WERI-Rb-1 (cell line): Measurements from ENCODE around the gene PHETA2.
"Not testable (repeated sequence)": the region's sequence is repeated elsewhere in the genome, so short reads cannot be mapped to it uniquely, and the experiment has no call there.

Experiments
- DNase-seq: peaks from one replicate; pipeline ENCODE4 v3.0.0-alpha.2; 2020
- H3K27ac ChIP-seq: fragments of 250-450 bp; sonication (Bioruptor Pico); 2 replicates; pipeline ENCODE4 v1.5.1; 2020; ENCODE audit warnings: mild to moderate bottlenecking, moderate library complexity
- H3K27me3 ChIP-seq: fragments of 250-450 bp; sonication (Bioruptor Pico); 2 replicates; pipeline ENCODE4 v1.5.1; 2021; ENCODE audit warnings: mild to moderate bottlenecking, low read depth, moderate library complexity; ENCODE audit not compliant: insufficient read depth, severe bottlenecking
- H3K36me3 ChIP-seq: fragments of 250-450 bp; sonication (Bioruptor Pico); 2 replicates; pipeline ENCODE4 v1.5.1; 2020; ENCODE audit warnings: mild to moderate bottlenecking, moderate library complexity
- H3K4me3 ChIP-seq: 2 replicates; pipeline ENCODE4 v1.5.1; 2011; ENCODE audit warnings: low read depth, mild to moderate bottlenecking, control low read depth, low read length
- H3K9me3 ChIP-seq: fragments of 250-450 bp; sonication (Bioruptor Pico); 2 replicates; pipeline ENCODE4 v1.5.1; 2021; ENCODE audit warnings: mild to moderate bottlenecking, moderate library complexity; ENCODE audit not compliant: severe bottlenecking
- TF ChIP-seq, protein P1 (sequence below): IDR thresholded peaks from 2 replicates; pipeline ENCODE4 v1.5.1; 2011; ENCODE audit warnings: low read depth, mild to moderate bottlenecking, control low read depth, inconsistent platforms, low read length

Gene PHETA2

DNA sequence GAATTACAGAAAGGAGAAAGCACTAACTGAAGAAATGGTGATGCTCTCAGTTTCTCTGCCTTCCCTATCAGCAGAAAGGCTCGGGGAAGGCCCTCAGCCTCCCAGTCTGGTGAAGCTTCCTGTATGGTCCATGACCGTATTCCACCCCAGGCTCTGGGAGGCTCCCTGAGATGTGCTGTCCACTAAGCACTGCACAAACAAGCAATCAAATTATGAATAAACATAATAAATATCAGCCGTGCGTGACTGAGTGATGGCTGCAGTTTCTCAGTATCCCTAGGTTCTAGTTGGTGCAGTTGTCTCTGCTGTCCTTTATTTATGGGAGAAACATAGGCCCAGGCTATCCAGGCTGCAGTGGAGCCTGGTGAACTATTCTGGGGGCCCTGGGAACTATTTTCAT, 9.1 kb downstream of the PHETA2 start:
- H3K9me3 ChIP-seq, result no peaks in the 10 kb centered on the region
- DNase-seq, result no peak
- H3K36me3 ChIP-seq, result peaks cover 63% of the 10 kb centered on the region
- TF ChIP-seq, protein P1, sequence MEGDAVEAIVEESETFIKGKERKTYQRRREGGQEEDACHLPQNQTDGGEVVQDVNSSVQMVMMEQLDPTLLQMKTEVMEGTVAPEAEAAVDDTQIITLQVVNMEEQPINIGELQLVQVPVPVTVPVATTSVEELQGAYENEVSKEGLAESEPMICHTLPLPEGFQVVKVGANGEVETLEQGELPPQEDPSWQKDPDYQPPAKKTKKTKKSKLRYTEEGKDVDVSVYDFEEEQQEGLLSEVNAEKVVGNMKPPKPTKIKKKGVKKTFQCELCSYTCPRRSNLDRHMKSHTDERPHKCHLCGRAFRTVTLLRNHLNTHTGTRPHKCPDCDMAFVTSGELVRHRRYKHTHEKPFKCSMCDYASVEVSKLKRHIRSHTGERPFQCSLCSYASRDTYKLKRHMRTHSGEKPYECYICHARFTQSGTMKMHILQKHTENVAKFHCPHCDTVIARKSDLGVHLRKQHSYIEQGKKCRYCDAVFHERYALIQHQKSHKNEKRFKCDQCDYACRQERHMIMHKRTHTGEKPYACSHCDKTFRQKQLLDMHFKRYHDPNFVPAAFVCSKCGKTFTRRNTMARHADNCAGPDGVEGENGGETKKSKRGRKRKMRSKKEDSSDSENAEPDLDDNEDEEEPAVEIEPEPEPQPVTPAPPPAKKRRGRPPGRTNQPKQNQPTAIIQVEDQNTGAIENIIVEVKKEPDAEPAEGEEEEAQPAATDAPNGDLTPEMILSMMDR, result no peak
- H3K4me3 ChIP-seq, result no peak overlapping the region
- H3K27ac ChIP-seq, result no peak overlapping the region
- H3K27me3 ChIP-seq, result no peaks in the 10 kb centered on the region

DNA sequence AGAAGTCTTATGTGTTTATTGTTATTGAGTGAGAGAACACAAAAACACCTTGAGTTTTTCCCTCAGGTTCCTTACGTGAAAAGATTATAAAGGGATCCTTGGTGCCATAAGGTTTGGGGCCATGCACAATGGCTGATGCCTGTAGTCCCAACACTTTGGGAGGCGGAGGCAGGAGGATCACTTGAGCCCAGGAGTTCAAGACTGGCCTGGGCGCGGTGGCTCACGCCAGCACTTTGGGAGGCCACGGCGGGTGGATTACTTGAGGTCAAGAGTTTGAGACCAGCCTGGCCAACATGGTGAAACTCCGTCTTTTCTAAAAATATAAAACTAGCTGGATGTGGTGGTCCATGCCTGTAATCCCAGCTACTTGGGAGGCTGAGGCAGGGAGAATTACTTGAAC, 10.8 kb downstream of the PHETA2 start:
- peaks cover 3% of the 10 kb centered on the region for H3K9me3 ChIP-seq
- H3K27me3 ChIP-seq, result no peaks in the 10 kb centered on the region
- DNase-seq, result no peak
- TF ChIP-seq, protein P1, result no peak
- no peak overlapping the region for H3K27ac ChIP-seq
- H3K36me3 ChIP-seq, result peaks cover 74% of the 10 kb centered on the region
- H3K4me3 ChIP-seq, result no peak overlapping the region

DNA sequence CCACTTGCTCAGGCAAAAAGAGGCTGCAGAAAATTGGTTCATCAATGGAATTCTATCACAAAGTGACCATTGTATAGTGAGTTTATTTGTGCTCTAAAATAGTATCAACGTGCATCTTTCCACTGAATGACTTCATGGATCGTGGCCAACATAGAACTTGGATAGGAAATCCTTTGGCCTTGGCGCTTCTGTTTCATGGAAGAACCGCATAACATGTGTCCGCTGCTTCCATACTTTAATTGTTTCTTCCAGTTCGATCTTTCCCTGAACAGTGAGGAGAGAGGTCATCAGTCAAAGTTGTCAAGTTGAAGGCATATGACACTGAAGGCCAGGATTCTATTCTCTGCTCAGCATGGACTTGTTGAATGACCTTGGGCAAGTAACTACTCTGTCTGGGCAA, 12.0 kb downstream of the PHETA2 start:
- Histone ChIP-seq H3K27ac (no peak overlapping the region), H3K36me3 (peaks cover 76% of the 10 kb centered on the region), H3K4me3 (no peak overlapping the region), H3K9me3 (peaks cover 3% of the 10 kb centered on the region), H3K27me3 (no peaks in the 10 kb centered on the region)
- no peak for DNase-seq
- TF ChIP-seq, protein P1, result no peak

DNA sequence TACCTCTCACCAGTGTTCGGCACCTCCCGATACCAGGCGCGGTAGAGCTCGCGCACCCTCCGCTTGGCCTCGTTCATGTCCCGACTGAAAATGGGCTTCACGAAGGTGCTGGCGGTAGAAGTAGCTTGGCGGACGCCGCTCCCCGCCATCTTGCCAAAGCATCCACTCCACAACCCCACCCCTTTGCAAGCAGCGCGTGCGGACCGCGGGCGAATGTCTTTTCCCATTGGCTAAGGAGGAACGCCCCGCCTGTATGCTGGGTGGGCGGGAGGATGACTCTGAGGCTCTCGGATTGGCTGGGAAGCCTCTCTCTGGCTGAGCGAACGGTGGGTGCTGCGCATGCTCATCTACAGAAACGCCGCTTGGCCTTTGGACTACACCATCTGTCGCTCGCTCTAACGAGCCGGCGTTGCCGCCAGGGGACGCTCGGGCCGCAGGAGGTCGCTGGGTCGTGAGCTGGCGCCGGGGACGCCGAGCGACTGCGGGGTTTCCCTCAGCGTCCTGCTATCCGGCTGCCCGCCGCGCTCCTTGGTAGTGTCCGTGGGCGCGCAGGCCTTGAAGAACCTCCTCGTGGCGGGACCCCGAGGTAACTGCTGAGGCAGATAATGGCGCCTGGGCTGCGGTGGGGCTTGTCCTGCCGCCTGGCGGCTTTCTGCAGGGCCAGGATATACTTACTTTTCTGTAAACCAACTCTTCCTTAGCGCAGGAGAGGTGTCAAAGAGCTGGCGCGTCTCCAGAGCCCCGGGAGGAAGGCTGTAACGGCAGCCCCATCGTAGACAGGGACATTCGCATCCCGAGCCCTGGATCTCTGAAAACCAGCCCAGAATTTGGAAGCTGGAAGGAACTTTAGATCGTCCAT, 16.8 kb downstream of the PHETA2 start, which contains the start of gene NDUFA6:
Gene NDUFA6, minus strand, starts transcription at position 177 of the 859 bp plus-strand sequence. Its CDS starts 28 bp downstream, at position 149.
- Histone ChIP-seq H3K27ac (peak within 1 kb of the TSS; percentile 95), H3K36me3 (peaks cover 31% of the 10 kb centered on the region), H3K4me3 (peak within 1 kb of the TSS; percentile 87), H3K27me3 (no peaks in the 10 kb centered on the region), H3K9me3 (peaks cover 3% of the 10 kb centered on the region)
- DNase-seq, result peak; percentile 99
- TF ChIP-seq, protein P1, result peak; percentile 95

DNA sequence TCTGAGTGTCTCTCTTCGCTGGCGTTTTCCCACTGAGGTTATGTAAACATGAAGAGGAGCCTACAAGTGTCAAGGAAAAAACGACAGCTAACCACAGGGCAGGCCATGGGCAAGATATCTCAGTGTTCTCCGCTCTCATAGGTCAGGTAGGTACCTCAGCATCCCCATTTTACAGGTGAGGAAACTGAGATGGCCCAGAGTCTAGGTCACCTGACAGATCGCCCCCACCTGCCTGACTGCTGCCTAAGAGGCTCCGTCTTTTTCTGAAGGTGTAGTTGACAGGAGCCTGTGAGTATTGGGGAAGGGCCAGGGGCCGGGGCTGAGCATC, 17.4 kb downstream of the PHETA2 start:
- Histone ChIP-seq H3K27ac (peak overlapping the region; percentile 86), H3K4me3 (peak overlapping the region; percentile 87), H3K27me3 (no peaks in the 10 kb centered on the region), H3K9me3 (peaks cover 3% of the 10 kb centered on the region), H3K36me3 (peaks cover 25% of the 10 kb centered on the region)
- DNase-seq, result no peak
- TF ChIP-seq, protein P1, result no peak

DNA sequence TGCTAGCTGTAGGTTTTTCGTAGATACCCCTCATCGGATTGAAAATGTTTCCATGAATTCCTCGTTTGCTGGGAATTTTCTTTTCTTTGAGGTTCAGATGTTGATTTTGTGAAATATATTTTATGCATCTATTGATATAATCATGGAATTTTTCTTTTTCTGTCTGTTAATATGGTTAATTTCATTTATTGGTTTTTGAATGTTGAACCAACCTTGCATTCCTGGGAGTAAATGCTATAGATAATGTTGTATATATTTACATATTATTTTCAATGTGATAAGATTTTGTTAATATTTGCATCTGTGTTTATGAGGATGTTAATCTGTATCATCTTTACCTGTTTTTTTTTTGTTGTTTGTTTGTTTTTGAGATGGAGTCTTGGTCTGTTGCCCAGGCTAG, 27.2 kb downstream of the PHETA2 start:
- H3K27ac ChIP-seq, result no peak overlapping the region
- DNase-seq, result no peak
- no peaks in the 10 kb centered on the region for H3K36me3 ChIP-seq
- no peaks in the 10 kb centered on the region for H3K27me3 ChIP-seq
- no peak overlapping the region for H3K4me3 ChIP-seq
- TF ChIP-seq, protein P1, result no peak
- peaks cover 12% of the 10 kb centered on the region for H3K9me3 ChIP-seq

DNA sequence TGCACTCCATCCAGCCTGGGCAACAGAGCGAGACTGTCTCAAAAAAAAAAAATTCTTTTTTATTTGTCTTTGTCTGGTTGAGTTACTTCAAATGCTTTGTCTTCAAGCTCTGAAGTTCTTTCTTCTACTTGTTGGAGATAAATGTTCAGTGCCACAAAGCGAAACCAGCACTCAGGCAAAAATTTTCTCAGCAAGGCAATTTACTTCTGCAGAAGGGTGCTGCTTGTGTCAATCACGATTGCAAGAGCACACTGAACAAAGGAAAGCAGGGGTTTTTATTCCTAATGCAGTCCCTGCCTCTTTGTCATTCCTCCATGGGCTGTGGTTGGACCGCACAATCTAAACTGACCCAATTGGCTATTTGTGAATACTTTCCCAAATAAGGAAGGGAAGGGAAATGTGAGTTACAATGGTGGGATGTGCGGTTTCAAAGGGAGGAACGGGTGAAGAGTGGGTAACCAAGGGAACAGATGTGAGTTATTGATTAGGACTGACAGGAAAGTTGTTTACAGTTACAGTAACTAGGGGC, 30.3 kb downstream of the PHETA2 start:
- H3K4me3 ChIP-seq, H3K36me3 ChIP-seq: not testable (repeated sequence)
- H3K9me3 ChIP-seq, result peaks cover 12% of the 10 kb centered on the region

More for the DNA sequence above, 30.3 kb downstream of the PHETA2 start:
- H3K27me3 ChIP-seq, H3K27ac ChIP-seq, DNase-seq: not testable (repeated sequence)
